ENCODE data around the gene CPA5.

Gene CPA5

GRCh38 chr7:130401101-130401500 lies 56.5 kb downstream of the CPA5 start:
- DNase-seq: no peak

GRCh38 chr7:130401578-130401977 lies 57.0 kb downstream of the CPA5 start:
- DNase-seq: no peak

DNA sequence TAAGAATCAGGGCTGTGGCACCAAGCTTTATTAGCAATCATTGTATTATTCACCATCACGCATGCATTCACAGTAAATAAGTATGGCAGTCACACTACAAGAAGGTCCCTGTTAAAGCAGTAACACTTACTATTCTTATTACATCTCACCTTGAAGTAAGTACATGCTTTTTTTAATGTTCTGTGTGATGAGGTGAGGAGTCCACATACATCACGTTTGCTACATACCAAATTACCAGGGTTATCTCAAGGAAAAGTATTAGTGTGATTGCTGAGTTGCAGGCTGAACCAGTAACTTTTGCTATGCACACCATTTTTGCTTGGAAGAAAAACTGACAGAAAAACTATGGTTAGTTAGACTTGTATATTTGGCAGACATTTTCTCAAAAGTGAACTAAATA lies 60.4 kb downstream of the CPA5 start:
- no peak for DNase-seq

DNA sequence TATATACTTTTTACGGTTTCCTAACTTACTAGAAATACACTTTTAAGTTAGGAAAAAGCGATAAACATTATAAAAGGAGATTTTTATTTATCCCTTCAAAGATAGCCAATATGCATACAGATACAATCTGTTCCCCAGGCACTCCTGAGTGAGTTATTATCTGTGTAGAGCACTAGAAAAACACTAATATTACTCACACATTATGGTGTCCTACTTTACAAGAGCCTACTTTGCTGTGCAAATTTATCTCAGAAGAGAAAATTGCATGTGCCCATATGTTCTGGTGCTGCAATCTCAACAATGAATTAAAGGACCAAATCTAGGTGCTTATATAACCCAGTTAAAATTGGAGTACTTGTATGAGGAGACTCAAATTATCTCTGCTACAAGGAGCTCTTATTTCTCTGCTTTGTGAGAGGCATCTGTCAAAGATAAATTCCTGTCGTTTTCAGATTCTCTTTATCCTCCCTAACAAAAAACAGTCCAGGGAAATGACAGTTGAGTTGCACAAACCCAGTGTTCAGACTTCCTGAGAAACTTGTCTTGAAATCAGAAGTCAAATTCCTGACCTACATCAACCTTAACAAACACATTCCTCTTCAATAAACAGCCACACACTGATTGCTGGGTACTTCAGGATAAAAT lies 64.6 kb downstream of the CPA5 start:
- no peak for DNase-seq

GRCh38 chr7:130409712-130410072 lies 65.1 kb downstream of the CPA5 start:
- DNase-seq: no peak

GRCh38 chr7:130410868-130411541 lies 66.4 kb downstream of the CPA5 start:
- no peak for DNase-seq

DNA sequence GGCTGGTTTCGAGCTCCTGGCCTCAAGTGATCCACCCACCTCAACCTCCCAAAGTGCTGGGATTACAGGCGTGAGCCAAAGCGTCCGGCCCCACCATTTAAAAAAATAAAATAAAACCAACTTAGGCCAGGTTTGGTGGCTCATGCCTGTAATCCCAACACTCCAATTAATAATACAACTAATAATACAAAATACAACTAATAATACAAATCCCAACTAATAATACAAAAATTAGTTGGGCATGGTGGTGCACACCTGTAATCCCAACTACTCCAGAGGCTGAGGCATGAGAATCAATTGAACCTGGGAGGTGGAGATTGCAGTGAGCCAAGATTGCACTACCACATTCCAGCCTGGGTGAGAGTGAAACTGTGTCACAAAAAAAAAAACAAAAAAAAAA lies 68.6 kb downstream of the CPA5 start:
- no peak for DNase-seq

DNA sequence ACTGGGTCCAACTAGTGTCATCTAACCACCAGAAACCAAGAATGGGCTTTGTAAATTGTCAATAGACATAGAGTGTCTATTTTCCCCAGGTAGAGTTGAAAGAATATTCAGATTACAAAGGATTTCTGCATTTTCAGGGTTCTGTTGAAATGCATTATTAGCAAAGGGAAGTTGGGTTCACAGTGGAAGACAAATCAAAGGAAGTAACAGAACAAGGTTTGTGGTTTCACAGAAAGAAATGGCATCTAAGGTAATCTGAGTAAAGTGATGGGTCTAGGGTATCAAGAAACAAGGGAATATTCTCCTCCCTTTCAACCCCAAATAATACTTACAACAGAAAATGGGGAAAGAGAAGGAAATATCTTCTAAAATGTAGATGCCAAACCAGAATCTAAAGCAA lies 70.4 kb downstream of the CPA5 start:
- no peak for DNase-seq

DNA sequence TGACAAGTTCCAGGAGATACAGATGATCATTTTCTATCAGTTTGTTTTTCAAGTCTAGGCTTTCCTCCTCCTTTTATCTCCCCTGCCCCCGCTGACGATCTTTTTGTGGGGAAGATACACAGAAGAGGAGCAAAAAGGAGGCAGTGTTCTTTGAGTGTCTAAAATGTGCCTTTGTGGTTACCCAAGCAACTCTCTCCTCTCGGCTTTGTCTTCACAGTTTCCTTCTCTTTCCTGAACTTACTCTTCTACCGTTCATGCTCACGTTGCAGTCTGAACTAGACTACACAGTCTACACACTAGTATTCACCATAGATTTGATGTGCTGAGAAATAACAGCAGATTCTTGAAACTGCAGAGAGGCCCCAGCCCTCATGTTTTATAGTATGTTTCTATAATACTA lies 72.6 kb downstream of the CPA5 start:
- DNase-seq: no peak

DNA sequence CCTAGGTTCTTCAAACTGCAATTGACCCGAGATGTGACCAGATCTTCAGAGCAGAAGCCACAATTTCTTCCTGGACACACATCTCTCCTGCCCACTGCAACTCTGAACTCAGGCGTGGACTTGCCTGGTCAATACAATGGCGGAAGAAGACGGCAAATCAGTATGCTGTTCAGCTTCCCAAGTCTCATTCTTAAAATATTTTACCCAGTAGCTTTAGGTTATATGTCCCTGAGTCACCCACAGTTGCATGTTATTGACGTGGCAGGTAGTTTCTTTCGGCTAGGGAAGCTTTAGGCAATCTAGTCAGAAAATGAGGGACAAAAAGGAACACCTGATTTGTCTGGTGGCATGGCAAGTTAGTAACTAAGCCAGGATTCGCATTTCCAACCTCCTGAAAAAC lies 73.7 kb downstream of the CPA5 start:
- DNase-seq: no peak

Data from CD4-positive, alpha-beta T cell treated with Interleukin-15 for 1 hour (primary cell).